B cell (primary cell): Measurements from ENCODE around the gene TMEM203. TPM values are rescaled to one million over a fixed set of nuclear protein-coding genes. Genes with fewer than 3 reads are reported as not detected.
A peak's percentile ranks its signal among the peaks of the same experiment; 100 is the strongest.

Experiments used
- ATAC-seq: fragments of 200-7000 bp; cut with Tn5 transposase; one replicate; pipeline ENCODE4 v1.10.0; 2021; ENCODE audit warnings: low read depth, mild to moderate bottlenecking, moderate number of reproducible peaks, moderate library complexity
- CTCF ChIA-PET: fragments of 350-600 bp; sonication (Branson Sonifier 250); formaldehyde crosslinking; loops from one replicate; lab custom pipeline; 2021; ENCODE audit warnings: antibody characterized with exemption, inconsistent platforms; lab: Charles Lee
- POLR2A ChIA-PET: fragments of 350-600 bp; sonication (Branson Sonifier 250); formaldehyde crosslinking; loops from one replicate; lab custom pipeline; 2021; ENCODE audit warnings: antibody characterized with exemption; lab: Charles Lee
- DNase-seq: peaks from one replicate; pipeline ENCODE4 v3.0.0; 2013
- H2AFZ ChIP-seq: 2 replicates; pipeline ENCODE4 v1.6.1; 2012; ENCODE audit warnings: mild to moderate bottlenecking, low read depth, low read length; ENCODE audit not compliant: insufficient read depth, poor library complexity, severe bottlenecking
- H3K27ac ChIP-seq, 2 donors: 1 replicate in 1 of 2; 2 replicates in 1 of 2; pipeline ENCODE4 v1.5.1; 2012 to 2013; ENCODE audit warnings: low read length in 2 of 2, mild to moderate bottlenecking in 2 of 2, moderate library complexity in 1 of 2
- H3K27me3 ChIP-seq, 4 experiments: fragments of 200-600 bp in 1 of 4; sonication (generic) in 1 of 4; replicated peaks in 1 of 4; 1 replicate in 2 of 4; 2 replicates in 2 of 4; pipeline versions ENCODE4 v1.6.1 to v1.7.0; 2013 to 2016; ENCODE audit warnings: low read length in 3 of 4, mild to moderate bottlenecking in 2 of 4, mixed read lengths in 1 of 4, moderate library complexity in 1 of 4; ENCODE audit not compliant: insufficient read depth in 4 of 4, control insufficient read depth in 3 of 4; ENCODE audit errors: control extremely low read depth in 1 of 4
- H3K36me3 ChIP-seq, 2 experiments: replicated peaks in 1 of 2; 1 replicate in 1 of 2; 2 replicates in 1 of 2; pipeline versions ENCODE4 v1.6.1 to v1.7.1; 2013; ENCODE audit warnings: low read length in 1 of 2; ENCODE audit not compliant: insufficient read depth in 2 of 2, control insufficient read depth in 1 of 2; ENCODE audit errors: control extremely low read depth in 1 of 2, extremely low read depth in 1 of 2
- H3K4me1 ChIP-seq, 2 donors: fragments of 200-600 bp in 1 of 2; sonication (generic) in 1 of 2; 1 replicate in 1 of 2; 2 replicates in 1 of 2; pipeline versions ENCODE4 v1.5.1 to v1.6.1; 2013 to 2017; ENCODE audit warnings: low read length in 2 of 2; ENCODE audit not compliant: control insufficient read depth in 2 of 2, insufficient read depth in 2 of 2
- H3K4me2 ChIP-seq: replicated peaks from 2 replicates; pipeline ENCODE3; 2012; ENCODE audit warnings: mild to moderate bottlenecking, low read depth, low read length; ENCODE audit not compliant: poor library complexity, severe bottlenecking
- H3K4me3 ChIP-seq, 5 experiments: fragments of 200-600 bp in 1 of 5; sonication (generic) in 1 of 5; 1 replicate in 3 of 5; 2 replicates in 2 of 5; pipeline versions ENCODE4 v1.5.1 to v1.7.0; 2011 to 2016; ENCODE audit warnings: low read length in 4 of 5, mild to moderate bottlenecking in 4 of 5, low read depth in 2 of 5, control low read depth in 1 of 5, moderate library complexity in 1 of 5; ENCODE audit not compliant: insufficient read depth in 1 of 5; ENCODE audit errors: control extremely low read depth in 1 of 5, extremely low read depth in 1 of 5
- H3K79me2 ChIP-seq: fragments of 200-600 bp; sonication (generic); one replicate; pipeline ENCODE4 v1.6.0; 2016; ENCODE audit warnings: low read length; ENCODE audit not compliant: control insufficient read depth, insufficient read depth
- H3K9ac ChIP-seq: fragments of 200-600 bp; sonication (generic); 2 replicates; pipeline ENCODE4 v1.6.1; 2017; ENCODE audit warnings: mild to moderate bottlenecking, low read length, moderate library complexity
- H3K9me3 ChIP-seq, 3 donors: one replicate each; pipeline versions ENCODE4 v1.6.1 to v1.7.1; 2013; ENCODE audit warnings: low read length in 2 of 3; ENCODE audit not compliant: control insufficient read depth in 2 of 3, insufficient read depth in 1 of 3; ENCODE audit errors: control extremely low read depth in 1 of 3
- H4K20me1 ChIP-seq: 2 replicates; pipeline ENCODE4 v1.6.0; 2012; ENCODE audit warnings: mild to moderate bottlenecking, low read length; ENCODE audit not compliant: insufficient read depth, control insufficient read depth, poor library complexity, severe bottlenecking
- H3K27ac Mint-ChIP-seq: one replicate; pipeline ENCODE4 v1.8.0; 2021; ENCODE audit warnings: mixed read lengths
- H3K27me3 Mint-ChIP-seq: one replicate; pipeline ENCODE4 v1.8.0; 2021; ENCODE audit warnings: mixed read lengths
- H3K4me1 Mint-ChIP-seq: one replicate; pipeline ENCODE4 v1.8.0; 2021; ENCODE audit warnings: mixed read lengths
- H3K4me3 Mint-ChIP-seq: one replicate; pipeline ENCODE4 v1.8.0; 2021; ENCODE audit warnings: mixed read lengths
- H3K9me3 Mint-ChIP-seq: one replicate; pipeline ENCODE4 v1.8.0; 2022; ENCODE audit warnings: mixed read lengths; ENCODE audit not compliant: insufficient read depth
- EZH2 ChIP-seq: IDR thresholded peaks from 2 replicates; pipeline ENCODE4 v1.6.1; 2012; ENCODE audit warnings: borderline replicate concordance, low read depth, mild to moderate bottlenecking, moderate library complexity, low read length; ENCODE audit not compliant: insufficient read depth, poor library complexity, severe bottlenecking
- WGBS: methylation state at CpG from one replicate; pipeline ENCODE4 v1.1.5; 2013; ENCODE audit warnings: missing lambda C conversion rate; ENCODE audit not compliant: insufficient coverage; 5-methylcytosine and 5-hydroxymethylcytosine counted together
- intact Hi-C: fragments of 100-400 bp; cut with micrococcal nuclease; formaldehyde crosslinking; loops from one replicate; pipeline ENCODE4 v1.10.0; 2022
- polyA minus RNA-seq: library from RNA; depleted of rRNA, polyadenylated mRNA; stranded (reverse); fragments of >200 nt; gene quantifications from 2 replicates; pipeline ENCODE4 v1.2.3, GENCODE V29; 2012
- polyA plus RNA-seq: library from polyadenylated mRNA; depleted of rRNA; stranded (reverse); fragments of >200 nt; gene quantifications from 2 replicates; pipeline ENCODE4 v1.2.3, GENCODE V29; 2012
- total RNA-seq, 2 donors: library from RNA; stranded (reverse); fragments of 120-200 nt in 1 of 2; gene quantifications; 1 replicate in 1 of 2; 2 replicates in 1 of 2; pipeline versions ENCODE4 v1.2.3 to v1.2.4, GENCODE V29; 2013 to 2022
- TF ChIP-seq, protein P1 (sequence below): fragments of 200-600 bp; IDR thresholded peaks from one replicate; pipeline ENCODE4 v1.8.0; 2022; ENCODE audit warnings: antibody characterized with exemption, mild to moderate bottlenecking

The TMEM203 gene, protein sequence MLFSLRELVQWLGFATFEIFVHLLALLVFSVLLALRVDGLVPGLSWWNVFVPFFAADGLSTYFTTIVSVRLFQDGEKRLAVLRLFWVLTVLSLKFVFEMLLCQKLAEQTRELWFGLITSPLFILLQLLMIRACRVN
- 35.7 and 38.0 TPM in 2 replicates for total RNA-seq
- total RNA-seq (2013) = 35.8 TPM
- 16.1 and 20.6 TPM in 2 replicates for polyA plus RNA-seq
- polyA minus RNA-seq = 35.5 and 40.1 TPM in 2 replicates

DNA sequence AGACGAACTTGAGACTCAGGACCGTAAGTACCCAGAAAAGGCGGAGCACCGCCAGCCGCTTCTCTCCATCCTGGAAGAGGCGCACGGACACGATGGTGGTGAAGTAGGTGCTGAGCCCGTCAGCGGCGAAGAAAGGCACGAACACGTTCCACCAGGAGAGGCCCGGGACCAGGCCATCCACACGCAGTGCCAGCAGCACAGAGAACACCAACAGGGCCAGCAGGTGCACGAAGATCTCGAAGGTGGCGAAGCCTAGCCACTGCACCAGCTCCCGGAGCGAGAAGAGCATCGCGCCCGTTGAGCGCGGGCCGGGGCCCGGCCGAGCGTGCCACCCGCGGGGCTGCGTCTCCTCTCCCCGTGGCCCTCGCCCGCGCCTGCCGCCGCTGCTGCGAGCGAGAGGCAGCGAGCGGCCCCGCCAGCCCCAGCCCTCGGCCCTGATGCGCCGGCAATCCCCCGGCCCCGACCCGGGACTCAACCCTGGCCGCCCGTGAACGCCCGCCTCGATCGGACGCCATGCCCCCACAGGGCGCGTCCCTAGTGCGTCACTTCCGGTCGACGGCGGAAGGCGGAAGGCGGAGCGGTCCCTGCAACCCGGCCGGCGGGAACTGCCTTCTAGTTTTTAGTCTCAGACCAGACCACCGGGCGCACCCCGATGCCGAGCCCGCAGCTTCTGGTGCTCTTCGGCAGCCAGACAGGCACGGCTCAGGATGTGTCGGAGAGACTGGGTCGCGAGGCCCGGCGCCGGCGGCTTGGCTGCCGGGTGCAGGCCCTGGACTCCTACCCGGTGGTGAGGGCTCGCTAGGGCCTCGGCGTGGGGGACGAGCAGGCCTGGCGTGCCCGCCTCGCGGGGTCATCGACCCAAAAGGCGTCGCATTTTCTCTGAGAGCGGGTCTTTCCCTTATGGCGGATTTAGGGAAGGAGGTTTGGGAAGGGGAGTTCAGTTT, at the start of gene TMEM203, which contains the start of gene NDOR1:
Gene TMEM203 (minus strand): TSS at position 523 of the 944 bp plus-strand sequence. CDS start 234 bp downstream, at position 289.
Gene NDOR1 (plus strand): TSS at position 575 of the 944 bp plus-strand sequence. CDS start 78 bp downstream, at position 653.
- Mint-ChIP-seq H3K4me3 (peak within 1 kb of the TSS; percentile 93), H3K27ac (peak within 1 kb of the TSS; percentile 90), H3K27me3 (no peaks in the 10 kb centered on the region), H3K9me3 (no peaks in the 10 kb centered on the region), H3K4me1 (peaks cover 46% of the 10 kb centered on the region)
- peak within 1 kb of the TSS; percentile 73 to 89 for H3K27ac ChIP-seq
- peaks cover 0 to 5% of the 10 kb centered on the region in 2 experiments for H3K36me3 ChIP-seq
- POLR2A ChIA-PET = interaction anchor here (1.1 to 2.1 kb wide), 4 partner anchors 16 to 76 kb away, joined by 3 to 10 read pairs (median 4); partner anchors contain the start of genes ANAPC2, RNF208 and SSNA1
- under 1% methylated on average over 98 of the region's 98 CpGs for WGBS
- CTCF ChIA-PET = interaction anchor here (1.2 to 1.6 kb wide), 2 partner anchors 18 to 22 kb away, joined by 3 to 4 read pairs; partner anchors contain the start of gene RNF224
- H3K9me3 ChIP-seq = no peaks in the 10 kb centered on the region
- H3K4me2 ChIP-seq = peak within 1 kb of the TSS; percentile 85
- H4K20me1 ChIP-seq = peaks cover 43% of the 10 kb centered on the region
- TF ChIP-seq, protein P1, sequence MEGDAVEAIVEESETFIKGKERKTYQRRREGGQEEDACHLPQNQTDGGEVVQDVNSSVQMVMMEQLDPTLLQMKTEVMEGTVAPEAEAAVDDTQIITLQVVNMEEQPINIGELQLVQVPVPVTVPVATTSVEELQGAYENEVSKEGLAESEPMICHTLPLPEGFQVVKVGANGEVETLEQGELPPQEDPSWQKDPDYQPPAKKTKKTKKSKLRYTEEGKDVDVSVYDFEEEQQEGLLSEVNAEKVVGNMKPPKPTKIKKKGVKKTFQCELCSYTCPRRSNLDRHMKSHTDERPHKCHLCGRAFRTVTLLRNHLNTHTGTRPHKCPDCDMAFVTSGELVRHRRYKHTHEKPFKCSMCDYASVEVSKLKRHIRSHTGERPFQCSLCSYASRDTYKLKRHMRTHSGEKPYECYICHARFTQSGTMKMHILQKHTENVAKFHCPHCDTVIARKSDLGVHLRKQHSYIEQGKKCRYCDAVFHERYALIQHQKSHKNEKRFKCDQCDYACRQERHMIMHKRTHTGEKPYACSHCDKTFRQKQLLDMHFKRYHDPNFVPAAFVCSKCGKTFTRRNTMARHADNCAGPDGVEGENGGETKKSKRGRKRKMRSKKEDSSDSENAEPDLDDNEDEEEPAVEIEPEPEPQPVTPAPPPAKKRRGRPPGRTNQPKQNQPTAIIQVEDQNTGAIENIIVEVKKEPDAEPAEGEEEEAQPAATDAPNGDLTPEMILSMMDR = no peak
- TF ChIP-seq EZH2 = no peak
- H3K4me1 ChIP-seq = peaks cover 37 to 50% of the 10 kb centered on the region in 2 donors
- peak; percentile 94 for DNase-seq
- peak within 1 kb of the TSS; percentile 66 to 96 (median 86) for H3K4me3 ChIP-seq
- H3K27me3 ChIP-seq = no peaks in the 10 kb centered on the region
- peak; percentile 35 for ATAC-seq
- peak within 1 kb of the TSS; percentile 84 for H3K9ac ChIP-seq
- intact Hi-C loops = loop anchor here (1.0 to 10.0 kb wide), 4 partner anchors 17 to 321 kb away; partner anchors contain the start of genes ANAPC2, SSNA1 and TRAF2
- H2AFZ ChIP-seq = peak within 1 kb of the TSS; percentile 88
- H3K79me2 ChIP-seq = peaks cover 61% of the 10 kb centered on the region
